Gastroesophageal sphincter (tissue), 4 donors: ENCODE data around the gene SHE. TPM values are rescaled to one million over a fixed set of nuclear protein-coding genes. Genes with fewer than 3 reads are reported as not detected.
A peak's percentile ranks its signal among the peaks of the same experiment; 100 is the strongest.

Experiments
- ATAC-seq: fragments of 150-250 bp; one replicate; pipeline ENCODE4 v1.9.1; 2016; ENCODE audit warnings: mild to moderate bottlenecking, moderate library complexity
- H3K27ac ChIP-seq, 4 donors: fragments of 200-600 bp; sonication (generic) in 3 of 4; 1 replicate in 3 of 4; 2 replicates in 1 of 4; pipeline ENCODE4 v1.5.1; 2016 to 2019
- H3K27me3 ChIP-seq: fragments of 200-600 bp; sonication (generic); one replicate; pipeline ENCODE4 v1.5.1; 2019
- H3K36me3 ChIP-seq, 2 donors: fragments of 200-600 bp; sonication (generic); one replicate each; pipeline ENCODE4 v1.5.1; 2019; ENCODE audit warnings: control low read depth in 1 of 2
- H3K4me1 ChIP-seq, 3 donors: fragments of 200-600 bp; sonication (generic); 1 replicate in 2 of 3; 2 replicates in 1 of 3; pipeline ENCODE4 v1.5.1; 2016 to 2019; ENCODE audit warnings: control low read depth in 2 of 3
- H3K4me3 ChIP-seq, 2 donors: fragments of 200-600 bp; sonication (generic); one replicate each; pipeline ENCODE4 v1.5.1; 2019; ENCODE audit warnings: mild to moderate bottlenecking in 1 of 2, moderate library complexity in 1 of 2
- H3K9me3 ChIP-seq, 3 donors: fragments of 200-600 bp; sonication (generic); one replicate each; pipeline ENCODE4 v1.5.1; 2017 to 2019; ENCODE audit warnings: control low read depth in 2 of 3
- CTCF ChIP-seq, 4 experiments: fragments of 200-600 bp in 2 of 4; fragments of 450-650 bp in 2 of 4; sonication (generic) in 1 of 4; IDR thresholded peaks; one replicate each; pipeline ENCODE4 v1.5.1; 2017 to 2019; ENCODE audit warnings: antibody characterized with exemption in 4 of 4, mild to moderate bottlenecking in 2 of 4, moderate library complexity in 2 of 4
- EP300 ChIP-seq: sonication (generic); formaldehyde crosslinking; IDR thresholded peaks from one replicate; pipeline ENCODE4 v1.6.1; 2017; ENCODE audit warnings: antibody characterized with exemption, mild to moderate bottlenecking
- POLR2A ChIP-seq, 2 donors: fragments of 450-650 bp; IDR thresholded peaks; one replicate each; pipeline ENCODE4 v1.6.1; 2017; ENCODE audit warnings: antibody characterized with exemption in 2 of 2, mild to moderate bottlenecking in 2 of 2, moderate library complexity in 1 of 2
- POLR2AphosphoS5 ChIP-seq: sonication (generic); formaldehyde crosslinking; IDR thresholded peaks from one replicate; pipeline ENCODE4 v1.6.1; 2017; ENCODE audit warnings: antibody characterized with exemption
- WGBS, 2 donors: methylation state at CpG; one replicate each; pipeline ENCODE4 v1.1.5; 2018; ENCODE audit warnings: low coverage in 1 of 2; 5-methylcytosine and 5-hydroxymethylcytosine counted together
- total RNA-seq, 4 donors: library from RNA; depleted of rRNA; stranded (reverse); fragments of >200 nt; gene quantifications; one replicate each; pipeline ENCODE4 v1.1.0, GENCODE V29; 2016

Gene SHE
- total RNA-seq, 4 donors from 2014 or later, result 7.2 to 13.9 (median 11.7) TPM

- H3K4me1 ChIP-seq, result peaks cover 10 to 80% (median 13%) of the 10 kb centered on the region in 3 donors
- 74 to 95% methylated on average over 5 to 6 of the region's 11 CpGs for WGBS, 2 donors
- no peak for TF ChIP-seq POLR2A (IDR thresholded peaks at IDR 0.05)
- no peak for TF ChIP-seq POLR2AphosphoS5
- no peak for TF ChIP-seq CTCF (IDR thresholded peaks at IDR 0.05)
- no peak for TF ChIP-seq EP300
- H3K27me3 ChIP-seq, result no peaks in the 10 kb centered on the region
- peaks cover 0 to 31% of the 10 kb centered on the region in 2 donors for H3K36me3 ChIP-seq
- ATAC-seq, result no peak
- no peak overlapping the region for H3K4me3 ChIP-seq
- no peaks in the 10 kb centered on the region for H3K9me3 ChIP-seq
- H3K27ac ChIP-seq, result peak overlapping the region; percentile 31 to 88 (median 78)
These were observed 34.6 kb downstream of the SHE start for GRCh38 chr1:154467434-154468102.

- Histone ChIP-seq H3K4me3 (no peak overlapping the region), H3K9me3 (no peaks in the 10 kb centered on the region), H3K4me1 (peaks cover 10 to 86% (median 13%) of the 10 kb centered on the region in 3 donors), H3K27ac (peak overlapping the region; percentile 31 to 88 (median 78)), H3K36me3 (peaks cover 0 to 32% of the 10 kb centered on the region in 2 donors), H3K27me3 (no peaks in the 10 kb centered on the region)
- no peak for ATAC-seq
- WGBS, 2 donors, result 24 to 28% methylated on average over 6 to 8 of the region's 8 CpGs
- TF ChIP-seq EP300 (no peak), POLR2AphosphoS5 (no peak), CTCF (IDR thresholded peaks at IDR 0.05) (peak; percentile 28 to 64 (median 40)), POLR2A (IDR thresholded peaks at IDR 0.05) (no peak)
These were observed 35.2 kb downstream of the SHE start for GRCh38 chr1:154466921-154467417.

- WGBS, 2 donors, result 25 to 57% methylated on average over 2 to 3 of the region's 3 CpGs
- no peak for ATAC-seq
- Histone ChIP-seq H3K4me1 (peaks cover 10 to 90% (median 13%) of the 10 kb centered on the region in 3 donors), H3K9me3 (no peaks in the 10 kb centered on the region), H3K36me3 (peaks cover 0 to 39% of the 10 kb centered on the region in 2 donors), H3K27ac (peak overlapping the region; percentile 31 to 88 (median 78)), H3K27me3 (no peaks in the 10 kb centered on the region), H3K4me3 (no peak overlapping the region)
- TF ChIP-seq POLR2A (IDR thresholded peaks at IDR 0.05) (no peak), CTCF (IDR thresholded peaks at IDR 0.05) (no peak), POLR2AphosphoS5 (no peak), EP300 (no peak)
These were observed 36.0 kb downstream of the SHE start for GRCh38 chr1:154466206-154466605.

GRCh38 chr1:154465621-154466195 is 36.5 kb downstream of the SHE start:
- H3K4me1 ChIP-seq, result peaks cover 10 to 90% (median 13%) of the 10 kb centered on the region in 3 donors
- peaks cover 0 to 44% of the 10 kb centered on the region in 2 donors for H3K36me3 ChIP-seq
- 10% methylated on average over 1 of the region's 8 CpGs; no CpG with 5 or more reads in 1 of the 2 donors for WGBS, 2 donors
- H3K4me3 ChIP-seq, result no peak overlapping the region
- no peaks in the 10 kb centered on the region for H3K27me3 ChIP-seq
- peak overlapping the region; percentile 31 to 88 (median 78) for H3K27ac ChIP-seq
- TF ChIP-seq EP300 (no peak), POLR2A (IDR thresholded peaks at IDR 0.05) (no peak), CTCF (IDR thresholded peaks at IDR 0.05) (no peak), POLR2AphosphoS5 (no peak)
- ATAC-seq, result no peak
- H3K9me3 ChIP-seq, result no peaks in the 10 kb centered on the region
